Measurements from ENCODE around the gene ATAD3B.

GRCh38 chr1:1442069-1442770 is 29.3 kb upstream of the ATAD3B start:
- TF ChIP-seq CTCF (IDR thresholded peaks at IDR 0.05; ENCODE audit: low read length) (no peak), EZH2 (IDR thresholded peaks at IDR 0.05; ENCODE audit: borderline replicate concordance, low read length) (no peak)

All from OCI-LY1 (cell line).